UCSD-AML1 (cell line): ENCODE data around the gene LLGL2.

Source experiments
- DNase-seq: peaks from one replicate; lab custom pipeline; 2025; ENCODE audit not compliant: unreplicated experiment; lab: John Stamatoyannopoulos, UW

LLGL2 gene

GRCh38 chr17:75492555-75493168 lies 32.8 kb upstream of the LLGL2 start:
- no peak for DNase-seq

GRCh38 chr17:75493476-75494129 lies 31.9 kb upstream of the LLGL2 start:
- no peak for DNase-seq

GRCh38 chr17:75494326-75494877 lies 31.1 kb upstream of the LLGL2 start:
- DNase-seq, result no peak

- no peak for DNase-seq
These were observed 29.5 kb upstream of the LLGL2 start for GRCh38 chr17:75496005-75496404.

- peak; percentile 57 for DNase-seq
These were observed 27.3 kb upstream of the LLGL2 start for GRCh38 chr17:75498039-75498725.

GRCh38 chr17:75498726-75499213 lies 26.7 kb upstream of the LLGL2 start:
- DNase-seq, result no peak

GRCh38 chr17:75499313-75500022 lies 26.0 kb upstream of the LLGL2 start:
- DNase-seq, result no peak

GRCh38 chr17:75500419-75501216 lies 24.9 kb upstream of the LLGL2 start:
- no peak for DNase-seq

GRCh38 chr17:75501378-75502071 lies 24.0 kb upstream of the LLGL2 start:
- DNase-seq, result no peak

- no peak for DNase-seq
These were observed 23.3 kb upstream of the LLGL2 start for GRCh38 chr17:75502072-75502720.

- DNase-seq, result no peak
These were observed 22.7 kb upstream of the LLGL2 start for GRCh38 chr17:75502721-75503329.

GRCh38 chr17:75503337-75503950 lies 22.1 kb upstream of the LLGL2 start:
- no peak for DNase-seq

GRCh38 chr17:75503976-75504346 lies 21.5 kb upstream of the LLGL2 start:
- DNase-seq, result no peak

GRCh38 chr17:75504347-75505151 lies 20.9 kb upstream of the LLGL2 start:
- peak; percentile 38 for DNase-seq

GRCh38 chr17:75505152-75505409 lies 20.4 kb upstream of the LLGL2 start:
- DNase-seq, result no peak

- DNase-seq, result no peak
These were observed 19.9 kb upstream of the LLGL2 start for GRCh38 chr17:75505640-75506039.

GRCh38 chr17:75506134-75506533 lies 19.4 kb upstream of the LLGL2 start:
- DNase-seq, result no peak

- DNase-seq, result no peak
These were observed 18.6 kb upstream of the LLGL2 start for GRCh38 chr17:75506888-75507287.
